HepG2 (cell line): ENCODE results near the gene PARP16. TPM values are rescaled to one million over a fixed set of nuclear protein-coding genes. Genes with fewer than 3 reads are reported as not detected.

Experiments
- AHR ChIP-seq: IDR thresholded peaks from 2 replicates; pipeline ENCODE4 v1.6.1; 2018; ENCODE audit warnings: missing genetic modification reagents, missing compliant biosample characterization
- ARNT ChIP-seq: fragments of 450-650 bp; IDR thresholded peaks from 2 replicates; pipeline ENCODE4 v1.6.1; 2017
- BCLAF1 ChIP-seq: fragments of 450-650 bp; IDR thresholded peaks from 2 replicates; pipeline ENCODE4 v1.6.1; 2017; ENCODE audit warnings: mild to moderate bottlenecking
- BHLHE40 ChIP-seq: IDR thresholded peaks from 2 replicates; pipeline ENCODE4 v1.6.1; 2011; ENCODE audit warnings: low read length, improper control_type of control experiment
- DNMT1 ChIP-seq: sonication (generic); formaldehyde crosslinking; IDR thresholded peaks from 2 replicates; pipeline ENCODE4 v1.5.1; 2020; ENCODE audit warnings: mild to moderate bottlenecking, missing genetic modification reagents
- GPN1 ChIP-seq: sonication (generic); formaldehyde crosslinking; IDR thresholded peaks from 2 replicates; pipeline ENCODE4 v1.5.1; 2020; ENCODE audit warnings: missing genetic modification reagents, borderline replicate concordance
- HDAC6 ChIP-seq: fragments of 200-600 bp; sonication (generic); IDR thresholded peaks from 2 replicates; pipeline ENCODE4 v1.7.0; 2017; ENCODE audit warnings: mild to moderate bottlenecking, antibody characterized with exemption, low read length, low read depth
- HMG20B ChIP-seq: conservative IDR thresholded peaks from 2 replicates; pipeline ENCODE4 v1.6.1; 2016; ENCODE audit warnings: missing genetic modification reagents, missing compliant biosample characterization
- KAT8 ChIP-seq: IDR thresholded peaks from 2 replicates; pipeline ENCODE4 v1.6.1; 2016; ENCODE audit warnings: missing genetic modification reagents, missing compliant biosample characterization
- KLF16 ChIP-seq, 2 experiments: sonication (generic) in 1 of 2; formaldehyde crosslinking in 1 of 2; IDR thresholded peaks; 2 replicates each; pipeline versions ENCODE4 v1.6.1 to v1.8.0; 2016 to 2023; ENCODE audit warnings: missing genetic modification reagents in 2 of 2, missing compliant biosample characterization in 1 of 2
- MLLT10 ChIP-seq: sonication (generic); formaldehyde crosslinking; IDR thresholded peaks from 2 replicates; pipeline ENCODE4 v1.4.0; 2020; ENCODE audit warnings: missing genetic modification reagents
- NFE2 ChIP-seq: sonication (generic); formaldehyde crosslinking; IDR thresholded peaks from 2 replicates; pipeline ENCODE4 v1.4.0; 2020; ENCODE audit warnings: missing genetic modification reagents
- NR1H2 ChIP-seq: sonication (generic); formaldehyde crosslinking; IDR thresholded peaks from 2 replicates; pipeline ENCODE4 v1.8.1; 2022; ENCODE audit warnings: low read depth, missing genetic modification reagents, borderline replicate concordance
- RARG ChIP-seq: sonication (generic); formaldehyde crosslinking; IDR thresholded peaks from 2 replicates; pipeline ENCODE4 v1.4.0; 2020; ENCODE audit warnings: low read depth, mild to moderate bottlenecking, missing genetic modification reagents
- RFX1 ChIP-seq: fragments of 450-650 bp; IDR thresholded peaks from 2 replicates; pipeline ENCODE4 v1.6.1; 2017
- SIN3B ChIP-seq: fragments of 150-350 bp; IDR thresholded peaks from 2 replicates; pipeline ENCODE4 v1.6.1; 2014; ENCODE audit warnings: low read length
- TGIF2 ChIP-seq: IDR thresholded peaks from 2 replicates; pipeline ENCODE4 v1.6.1; 2016; ENCODE audit warnings: control low read depth, missing compliant biosample characterization
- ZFP62 ChIP-seq: sonication (generic); formaldehyde crosslinking; IDR thresholded peaks from 2 replicates; pipeline ENCODE4 v1.4.0; 2020; ENCODE audit warnings: missing genetic modification reagents
- ZIK1 ChIP-seq: sonication (generic); formaldehyde crosslinking; IDR thresholded peaks from 2 replicates; pipeline ENCODE4 v1.5.0; 2020; ENCODE audit warnings: mild to moderate bottlenecking, low read depth, missing genetic modification reagents, borderline replicate concordance
- ZNF225 ChIP-seq: sonication (generic); formaldehyde crosslinking; IDR thresholded peaks from 2 replicates; pipeline ENCODE4 v1.4.0; 2020; ENCODE audit warnings: mild to moderate bottlenecking, missing genetic modification reagents
- ZNF292 ChIP-seq: sonication (generic); formaldehyde crosslinking; IDR thresholded peaks from 2 replicates; pipeline ENCODE4 v1.8.1; 2022; ENCODE audit warnings: mild to moderate bottlenecking, low read depth, missing genetic modification reagents, borderline replicate concordance
- ZNF337 ChIP-seq: sonication (generic); formaldehyde crosslinking; IDR thresholded peaks from 2 replicates; pipeline ENCODE4 v1.5.1; 2020; ENCODE audit warnings: missing genetic modification reagents, low read depth, mild to moderate bottlenecking, borderline replicate concordance
- ZNF761 ChIP-seq: sonication (generic); formaldehyde crosslinking; conservative IDR thresholded peaks from 2 replicates; pipeline ENCODE4 v1.4.0; 2020; ENCODE audit warnings: mild to moderate bottlenecking, missing genetic modification reagents
- ZNF766 ChIP-seq: sonication (generic); formaldehyde crosslinking; IDR thresholded peaks from 2 replicates; pipeline ENCODE4 v1.5.0; 2020; ENCODE audit warnings: missing genetic modification reagents, borderline replicate concordance
- ZSCAN20 ChIP-seq: sonication (generic); formaldehyde crosslinking; IDR thresholded peaks from 2 replicates; pipeline ENCODE4 v1.4.0; 2020; ENCODE audit warnings: missing genetic modification reagents, mild to moderate bottlenecking, borderline replicate concordance
- polyA plus RNA-seq, 8 experiments: library from polyadenylated mRNA; depleted of rRNA in 3 of 8; stranded (reverse) in 7 of 8; unstranded in 1 of 8; fragments of >200 nt; fragmentation: Illumina TruSeq in 4 of 8; extraction: Trizol in 4 of 8; gene quantifications; 2 replicates each; pipeline versions ENCODE4 v1.2.1 to v1.2.3, GENCODE V29; 2011 to 2016; ENCODE audit warnings: low read depth in 4 of 8, missing spikeins in 1 of 8, mixed read lengths in 1 of 8; ENCODE audit not compliant: insufficient read depth in 1 of 8
- total RNA-seq, 5 experiments: library from RNA; depleted of rRNA; stranded (reverse); fragments of >200 nt; fragmentation: Illumina TruSeq; extraction: Trizol; gene quantifications; 2 replicates each; pipeline ENCODE4 v1.2.3, GENCODE V29; 2016; ENCODE audit warnings: low read depth in 1 of 5
- TF ChIP-seq, protein P1 (sequence below): sonication (generic); formaldehyde crosslinking; IDR thresholded peaks from 2 replicates; pipeline ENCODE4 v1.8.1; 2022; ENCODE audit warnings: low read depth, mild to moderate bottlenecking, missing genetic modification reagents
- TF ChIP-seq, protein P2 (sequence below): sonication (generic); formaldehyde crosslinking; IDR thresholded peaks from 2 replicates; pipeline ENCODE4 v1.5.0; 2020; ENCODE audit warnings: mild to moderate bottlenecking, low read depth, missing genetic modification reagents, borderline replicate concordance

Gene PARP16
- total and polyA plus RNA-seq, 2 of the 13 experiments (the other 11 are each of a cell fraction or from before 2014, with no cell fraction given): 6.8 to 7.6 TPM

- TF ChIP-seq AHR (no peak; the same call in 1 of the 2 replicates), ZNF766 (CRISPR knock-in tag) (peak; percentile 73), KLF16 (CRISPR knock-in tag; IDR thresholded peaks at IDR 0.05) (peak in 1 of 2 experiments; percentile 99; a peak in 2 of 4 replicates), RARG (CRISPR knock-in tag) (0 out of 2 replicates have a peak, but pooled peaks have one; percentile 86), GPN1 (no peak), BHLHE40 (no peak), ZNF761 (CRISPR knock-in tag) (0 out of 2 replicates have a peak, but pooled peaks have one; percentile 49), RFX1 (no peak), ZNF225 (CRISPR knock-in tag) (no peak), ZIK1 (no peak), ZNF337 (CRISPR knock-in tag) (0 out of 2 replicates have a peak, but pooled peaks have one; percentile 50), HDAC6 (no peak), ARNT (no peak), MLLT10 (0 out of 2 replicates have a peak, but pooled peaks have one; percentile 52), DNMT1 (no peak), BCLAF1 (no peak), ZNF292 (no peak), NFE2 (CRISPR knock-in tag) (no peak), TGIF2 (CRISPR knock-in tag) (peak; percentile 76), KAT8 (CRISPR knock-in tag) (peak; percentile 87), NR1H2 (CRISPR knock-in tag) (no peak), ZFP62 (CRISPR knock-in tag) (no peak), ZSCAN20 (CRISPR knock-in tag) (no peak), SIN3B (no peak), HMG20B (no peak)
- TF ChIP-seq, protein P1, sequence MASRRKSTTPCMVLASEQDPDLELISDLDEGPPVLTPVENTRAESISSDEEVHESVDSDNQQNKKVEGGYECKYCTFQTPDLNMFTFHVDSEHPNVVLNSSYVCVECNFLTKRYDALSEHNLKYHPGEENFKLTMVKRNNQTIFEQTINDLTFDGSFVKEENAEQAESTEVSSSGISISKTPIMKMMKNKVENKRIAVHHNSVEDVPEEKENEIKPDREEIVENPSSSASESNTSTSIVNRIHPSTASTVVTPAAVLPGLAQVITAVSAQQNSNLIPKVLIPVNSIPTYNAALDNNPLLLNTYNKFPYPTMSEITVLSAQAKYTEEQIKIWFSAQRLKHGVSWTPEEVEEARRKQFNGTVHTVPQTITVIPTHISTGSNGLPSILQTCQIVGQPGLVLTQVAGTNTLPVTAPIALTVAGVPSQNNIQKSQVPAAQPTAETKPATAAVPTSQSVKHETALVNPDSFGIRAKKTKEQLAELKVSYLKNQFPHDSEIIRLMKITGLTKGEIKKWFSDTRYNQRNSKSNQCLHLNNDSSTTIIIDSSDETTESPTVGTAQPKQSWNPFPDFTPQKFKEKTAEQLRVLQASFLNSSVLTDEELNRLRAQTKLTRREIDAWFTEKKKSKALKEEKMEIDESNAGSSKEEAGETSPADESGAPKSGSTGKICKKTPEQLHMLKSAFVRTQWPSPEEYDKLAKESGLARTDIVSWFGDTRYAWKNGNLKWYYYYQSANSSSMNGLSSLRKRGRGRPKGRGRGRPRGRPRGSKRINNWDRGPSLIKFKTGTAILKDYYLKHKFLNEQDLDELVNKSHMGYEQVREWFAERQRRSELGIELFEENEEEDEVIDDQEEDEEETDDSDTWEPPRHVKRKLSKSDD (CRISPR knock-in tag): peak; percentile 38; the same call in 1 of the 2 replicates
- TF ChIP-seq, protein P2, sequence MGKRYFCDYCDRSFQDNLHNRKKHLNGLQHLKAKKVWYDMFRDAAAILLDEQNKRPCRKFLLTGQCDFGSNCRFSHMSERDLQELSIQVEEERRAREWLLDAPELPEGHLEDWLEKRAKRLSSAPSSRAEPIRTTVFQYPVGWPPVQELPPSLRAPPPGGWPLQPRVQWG: no peak
Observed at GRCh38 chr15:65304381-65305149, 17.9 kb upstream of the PARP16 start, which contains the start of gene RNU5B-1 (continued).
